GM18870 (cell line): ENCODE results near the gene MGAT5.

ENCODE experiments used
- ATAC-seq: cut with Tn5 transposase; IDR thresholded peaks from one replicate; pipeline ENCODE4 v1.9.1; 2021; ENCODE audit warnings: moderate library complexity; ENCODE audit not compliant: unreplicated experiment

MGAT5 gene

DNA sequence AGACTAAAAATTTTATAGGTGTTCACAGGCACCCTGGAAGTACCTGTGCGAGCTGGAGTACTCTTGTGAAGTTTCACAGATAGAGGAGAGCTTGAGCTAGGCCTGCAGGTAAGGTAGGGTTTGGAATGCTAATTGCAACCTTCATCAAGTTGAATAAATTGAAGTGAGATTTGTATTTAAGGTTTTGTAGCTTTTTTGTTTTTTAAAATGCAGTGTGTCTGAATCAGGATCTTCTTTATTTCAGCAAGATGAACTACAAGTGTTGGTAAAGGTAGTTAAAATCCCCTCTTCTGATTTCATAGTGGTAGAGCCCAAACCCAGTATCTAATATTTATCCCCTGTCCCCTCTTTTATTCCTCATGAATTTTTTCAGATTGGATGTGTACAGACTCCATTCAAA is 45.5 kb downstream of the MGAT5 start:
- ATAC-seq: no peak

DNA sequence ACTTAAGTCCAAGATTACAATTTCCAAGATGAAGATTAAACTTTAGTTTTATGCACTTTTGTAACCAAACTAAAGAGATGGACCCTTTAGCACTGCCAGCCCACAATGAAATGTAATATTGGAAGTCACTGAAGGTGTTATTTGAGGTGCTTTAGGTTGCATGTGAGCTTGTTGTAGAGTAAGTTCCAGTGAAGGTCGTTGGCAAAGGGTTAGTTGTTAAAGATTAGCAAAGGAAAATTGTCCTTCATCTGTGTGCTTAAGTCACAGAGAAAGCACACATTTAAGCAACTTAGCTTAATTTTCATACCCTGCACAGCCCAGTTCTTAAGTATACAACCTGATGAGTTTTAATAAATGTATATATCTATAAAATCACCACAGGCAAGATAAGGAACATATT is 46.7 kb downstream of the MGAT5 start:
- ATAC-seq: no peak

DNA sequence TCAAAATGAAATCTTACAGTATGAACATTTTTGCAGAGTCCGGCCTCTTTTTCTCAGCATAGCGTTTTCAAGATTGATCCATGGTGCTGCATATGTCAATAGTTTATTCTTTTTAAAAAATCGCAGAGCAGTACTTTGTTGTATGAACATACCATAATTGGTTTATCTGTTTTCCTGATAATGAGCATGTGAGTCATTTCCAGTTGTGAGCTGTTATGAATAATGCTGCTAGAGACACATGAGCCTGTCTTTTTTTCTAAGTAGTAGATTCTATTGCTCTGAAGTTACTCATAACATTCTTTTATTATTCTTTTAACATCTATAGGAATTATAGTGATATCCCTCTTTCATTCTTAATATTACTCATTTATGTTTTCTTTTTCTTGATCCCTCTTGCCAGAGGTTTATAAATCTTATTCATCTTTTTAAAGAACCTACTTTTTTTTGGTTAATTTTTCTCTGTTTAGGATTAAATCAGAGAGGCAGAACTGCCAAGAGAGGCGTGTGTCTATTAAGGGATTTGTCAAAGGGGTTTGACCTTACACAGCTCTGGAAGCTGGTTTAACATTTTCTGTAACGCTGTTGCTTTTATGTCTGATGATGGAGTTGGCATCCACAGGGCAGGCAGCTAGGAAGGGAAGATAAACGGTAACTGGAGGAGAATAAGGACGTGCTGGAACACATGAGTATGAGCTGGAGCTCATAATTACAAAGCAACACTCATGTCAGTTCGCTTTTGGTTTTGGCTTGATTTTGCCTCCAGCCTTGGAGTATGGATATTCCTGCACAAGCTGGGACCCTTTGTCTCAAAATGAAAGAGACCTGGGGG is 47.4 kb downstream of the MGAT5 start:
- no peak for ATAC-seq

DNA sequence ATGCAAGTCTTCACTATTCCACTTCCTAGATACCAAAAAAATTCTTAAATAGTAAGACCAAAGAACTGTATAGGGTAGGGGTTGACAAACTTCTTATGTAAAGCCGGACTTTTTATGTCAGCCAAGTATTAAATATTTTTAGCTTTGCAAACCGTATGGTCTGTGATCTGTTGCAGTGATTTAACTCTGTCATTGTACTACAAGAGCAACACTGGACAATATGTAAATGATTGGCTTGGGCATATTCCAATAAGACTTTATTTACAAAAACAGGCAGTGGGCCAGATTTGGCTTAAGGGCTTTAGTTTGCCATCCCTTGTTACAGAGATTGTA is 48.0 kb downstream of the MGAT5 start:
- no peak for ATAC-seq

DNA sequence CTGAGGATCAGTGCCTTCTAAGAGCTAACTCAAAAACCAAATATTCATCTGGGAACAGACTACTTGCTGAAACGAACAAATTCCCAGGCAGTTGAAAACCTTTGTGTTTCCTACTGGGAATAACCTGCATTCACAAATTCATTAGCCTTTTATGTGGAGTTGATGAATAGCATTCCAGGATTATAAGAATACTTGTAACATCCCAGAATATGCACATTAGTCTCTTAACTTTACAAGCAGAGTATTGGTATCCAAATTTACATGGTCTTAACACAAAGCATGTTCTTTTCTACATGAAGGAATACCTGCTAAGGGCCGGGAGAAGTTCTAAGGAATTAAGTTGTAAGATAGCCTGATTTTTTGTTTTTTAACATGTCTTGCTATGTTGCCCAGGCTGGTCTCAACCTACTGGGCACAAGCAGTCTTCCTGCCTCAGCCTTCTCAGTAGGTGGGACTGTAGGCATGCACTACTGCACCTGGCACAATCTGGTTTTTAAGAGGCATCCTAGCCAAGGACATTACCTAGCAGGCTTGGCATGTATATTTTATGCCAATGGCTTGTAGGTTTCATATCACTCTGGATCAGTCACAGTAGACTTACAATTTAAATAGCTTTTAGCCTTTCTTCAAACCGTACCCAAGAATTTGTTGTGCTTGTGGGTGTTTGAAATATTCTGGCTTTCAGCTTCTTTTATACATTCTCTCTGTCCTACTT is 50.7 kb downstream of the MGAT5 start:
- ATAC-seq: no peak

DNA sequence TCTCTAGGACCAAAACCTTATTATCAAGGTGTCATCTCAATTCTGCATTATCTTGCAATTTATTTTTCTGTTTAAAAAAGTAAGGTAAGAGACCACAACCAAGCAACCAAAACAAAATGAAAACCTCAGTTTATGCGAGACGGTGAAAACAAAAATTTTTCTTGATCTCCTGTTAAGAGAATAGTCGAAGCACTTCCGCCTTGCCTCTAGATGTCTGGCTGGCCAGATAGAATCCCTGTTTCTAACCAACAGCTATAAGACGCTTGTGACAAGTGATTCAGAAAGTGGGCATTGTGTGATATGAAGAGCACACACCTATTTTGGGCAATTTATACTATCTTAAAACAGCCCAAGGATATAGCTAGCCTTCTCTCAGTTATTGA is 51.2 kb downstream of the MGAT5 start:
- ATAC-seq: no peak

DNA sequence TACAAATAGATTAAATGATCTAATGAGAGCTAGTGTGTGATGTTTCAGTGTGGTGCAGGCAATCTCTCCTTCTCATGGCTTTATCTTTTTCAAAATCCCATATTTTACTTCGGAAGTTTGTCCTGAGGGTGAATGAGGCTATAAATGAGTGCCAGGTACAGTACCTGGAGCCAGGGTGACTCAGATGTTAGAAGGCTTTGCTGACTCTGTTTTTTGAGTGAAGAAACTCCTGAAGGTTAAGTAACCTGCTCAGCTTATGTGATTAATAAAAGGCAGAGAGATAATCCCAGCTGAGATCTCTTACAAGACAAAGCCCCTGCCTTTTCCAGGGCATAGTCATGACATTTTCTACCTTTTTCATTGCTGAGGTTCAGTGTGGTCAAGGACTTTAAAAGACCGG is 52.6 kb downstream of the MGAT5 start:
- ATAC-seq: no peak

DNA sequence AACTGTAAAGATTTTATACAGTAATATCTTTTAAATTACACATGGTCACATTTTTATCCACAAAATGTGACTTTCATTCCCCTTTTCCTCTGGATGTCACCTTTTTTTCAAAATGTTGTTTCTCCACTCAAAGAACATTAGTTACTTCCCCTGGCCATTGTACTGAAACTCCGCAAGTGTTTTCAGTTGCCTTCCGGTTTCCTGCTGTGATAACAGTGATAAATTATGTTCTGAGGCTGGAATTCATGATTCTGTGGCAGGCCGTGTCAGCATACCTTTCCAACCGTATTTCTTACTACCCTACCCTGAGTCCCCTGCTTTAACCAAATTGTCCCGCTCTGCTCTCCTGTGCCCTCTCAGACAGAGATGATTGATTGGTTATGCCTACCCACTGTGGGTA is 53.5 kb downstream of the MGAT5 start:
- ATAC-seq: no peak

DNA sequence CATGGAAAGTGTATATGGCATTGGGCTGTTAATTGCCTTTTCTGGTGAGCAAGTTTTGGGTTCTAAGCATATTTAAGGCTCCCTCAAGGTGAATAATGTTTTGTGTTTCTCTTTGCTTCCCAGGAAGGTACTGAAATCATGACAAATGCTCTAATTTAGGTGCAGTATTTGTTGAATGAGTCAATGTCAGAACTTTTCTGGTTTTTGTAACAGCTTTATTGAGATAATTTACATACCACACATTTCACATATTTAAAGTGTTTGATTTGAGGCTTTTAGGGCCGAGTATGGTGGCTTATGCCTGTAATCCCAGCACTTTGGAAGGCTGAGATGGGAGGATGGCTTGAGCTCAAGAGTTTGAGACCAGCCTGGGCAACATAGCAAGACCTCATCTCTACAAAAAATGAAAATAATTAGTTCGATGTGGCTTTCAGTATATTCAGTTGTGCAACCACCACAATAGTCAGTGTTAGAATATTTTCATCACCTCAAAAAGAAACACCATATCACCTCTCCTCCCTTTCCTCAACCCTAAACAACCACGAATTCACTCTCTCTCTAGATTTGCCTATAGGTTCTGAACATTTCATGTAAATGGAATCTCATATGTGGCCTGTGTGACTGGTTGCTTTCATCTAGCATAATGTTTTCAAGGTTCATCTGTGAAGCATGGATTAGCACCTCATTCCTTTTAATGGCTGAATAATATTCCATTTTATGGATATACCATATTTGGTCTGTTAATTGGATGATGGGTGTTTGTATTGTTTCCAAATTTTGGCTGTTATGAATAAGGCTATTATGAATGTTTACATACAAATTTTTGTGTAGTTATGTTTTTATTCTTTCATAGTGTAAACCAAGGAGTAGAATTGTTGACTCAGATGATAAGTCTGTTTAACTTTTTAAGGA is 54.9 kb downstream of the MGAT5 start:
- ATAC-seq: no peak

DNA sequence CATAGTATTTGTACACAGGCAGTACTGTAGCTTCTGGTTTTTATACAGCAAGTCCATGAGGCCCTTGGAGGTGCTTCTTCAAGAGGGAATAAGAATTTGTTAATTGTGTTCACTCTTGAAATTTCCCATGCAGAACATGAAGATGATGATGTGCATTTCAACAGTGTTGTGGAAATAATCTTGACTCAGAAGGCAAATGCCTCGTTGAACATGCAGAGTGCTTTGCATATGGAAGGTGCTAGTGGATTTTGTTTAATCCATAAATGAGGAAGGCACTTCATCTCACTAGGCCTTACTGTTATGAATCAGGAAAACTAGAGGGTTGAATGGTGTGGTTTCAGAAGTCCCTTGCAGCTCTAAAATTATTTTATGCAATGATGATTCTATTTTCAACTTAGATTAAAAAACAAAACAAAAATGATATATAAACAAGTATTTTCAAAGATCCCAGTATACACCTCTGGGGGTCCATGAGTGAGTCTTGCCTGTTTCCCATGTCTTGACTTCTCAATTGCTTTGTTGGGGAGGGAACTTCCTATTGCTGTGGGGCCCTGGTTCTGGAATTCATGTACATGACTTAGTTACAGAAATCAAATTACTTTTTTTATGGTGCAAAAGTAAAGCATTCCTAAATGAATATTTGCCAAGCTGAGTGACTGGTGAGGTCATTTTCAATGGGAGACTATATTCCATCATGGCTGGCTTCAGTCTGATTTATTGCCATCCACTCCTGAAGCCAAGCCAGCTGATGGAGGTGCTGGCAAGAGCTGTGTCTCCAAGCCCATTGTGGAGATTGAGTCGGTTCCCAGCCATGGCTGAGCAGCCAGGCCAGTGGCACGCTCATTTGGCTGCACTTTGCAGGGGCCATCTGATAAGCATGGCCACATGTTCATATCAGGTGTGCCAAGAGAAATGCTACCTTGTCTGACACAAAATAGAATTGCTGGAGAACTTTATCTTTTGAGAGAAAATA is 56.5 kb downstream of the MGAT5 start:
- no peak for ATAC-seq

DNA sequence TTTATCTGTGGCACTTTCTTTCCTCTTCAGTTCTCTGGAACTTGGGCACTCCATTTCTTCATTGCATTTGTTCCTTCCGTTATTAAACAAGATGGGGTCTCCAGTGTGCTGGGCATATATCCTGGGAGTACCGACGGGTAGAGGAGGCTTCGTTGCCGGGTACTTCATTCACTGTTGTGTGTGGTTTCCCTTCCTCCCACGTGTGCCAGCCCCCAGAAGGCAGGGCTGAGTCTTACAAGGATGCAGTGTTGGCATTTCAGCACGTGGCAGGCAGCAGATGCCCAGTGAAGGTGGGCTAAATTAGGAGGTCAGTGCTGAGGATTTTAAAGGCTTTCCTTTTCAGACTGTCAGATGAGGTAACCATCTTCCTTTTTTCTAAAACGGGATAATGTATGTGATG is 58.6 kb downstream of the MGAT5 start:
- no peak for ATAC-seq

DNA sequence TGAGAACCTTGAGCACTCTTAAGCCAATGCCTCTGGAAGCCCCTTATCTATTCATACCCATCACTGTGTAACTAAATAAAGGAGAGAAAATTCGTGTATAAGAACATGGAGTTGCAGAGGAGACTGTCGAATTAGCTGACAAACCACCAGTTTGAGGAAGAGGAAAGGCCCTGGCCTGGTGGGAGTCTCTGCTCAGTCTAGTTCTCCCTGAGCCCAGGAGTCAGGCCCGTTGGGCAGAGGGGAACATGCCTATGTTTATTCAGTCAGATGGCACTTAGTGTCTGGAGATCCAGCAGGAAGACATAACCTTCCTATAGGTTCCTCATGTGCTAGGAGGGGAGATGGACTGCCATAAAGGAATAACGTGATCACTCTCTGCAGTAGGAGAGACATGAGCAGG is 60.3 kb downstream of the MGAT5 start:
- no peak for ATAC-seq

DNA sequence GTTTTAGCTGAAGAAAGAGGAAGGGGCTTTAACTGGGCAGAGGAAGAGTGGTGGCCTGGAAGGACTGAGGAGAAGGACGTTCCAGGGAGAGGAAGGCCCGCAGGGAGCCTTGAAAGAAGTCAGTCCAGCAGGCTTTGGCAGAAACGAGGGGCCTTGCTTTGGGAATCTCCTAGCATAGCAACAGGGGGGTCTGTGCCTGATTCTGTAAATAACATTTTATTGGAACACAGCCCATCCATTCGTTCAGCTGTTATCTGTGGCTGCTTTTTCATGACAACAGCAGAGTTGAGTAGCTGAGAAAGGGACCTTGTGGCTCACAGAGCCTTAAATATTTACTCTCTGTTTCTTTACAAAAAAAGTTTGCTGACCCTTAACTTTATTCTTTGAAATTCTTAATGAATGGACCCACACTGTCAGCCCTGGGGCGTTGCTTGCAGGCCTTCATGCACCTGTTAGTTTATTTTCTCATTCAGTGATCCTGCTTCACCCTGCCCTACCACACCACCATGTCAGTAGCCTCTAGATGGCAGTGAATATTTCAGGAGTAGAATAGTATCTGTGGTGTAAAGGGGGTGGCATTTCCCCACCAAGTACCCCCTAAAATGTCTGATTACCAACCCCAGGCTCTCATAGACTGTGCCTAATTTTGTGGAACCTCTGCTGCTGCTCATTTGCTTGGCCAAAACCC is 61.0 kb downstream of the MGAT5 start:
- no peak for ATAC-seq

DNA sequence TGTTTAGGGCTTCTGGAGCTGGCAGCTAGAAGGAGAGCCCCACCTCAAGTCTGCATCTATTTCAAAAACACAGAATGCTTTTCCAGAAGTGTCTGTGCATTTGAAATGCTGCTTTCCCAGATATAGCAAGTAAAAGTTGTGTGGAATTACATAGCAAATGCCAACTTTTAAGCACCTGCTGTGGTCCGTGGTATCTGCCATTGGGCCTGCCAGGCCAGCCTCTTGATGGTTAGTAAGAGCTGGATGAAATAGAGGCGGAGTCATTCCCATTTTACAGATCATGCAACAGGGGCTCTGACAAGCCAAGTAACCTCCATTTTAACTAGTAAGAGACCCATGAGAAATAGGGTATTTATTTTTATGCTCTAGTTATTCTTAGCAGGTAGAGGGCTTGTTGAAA is 61.6 kb downstream of the MGAT5 start:
- ATAC-seq: no peak

DNA sequence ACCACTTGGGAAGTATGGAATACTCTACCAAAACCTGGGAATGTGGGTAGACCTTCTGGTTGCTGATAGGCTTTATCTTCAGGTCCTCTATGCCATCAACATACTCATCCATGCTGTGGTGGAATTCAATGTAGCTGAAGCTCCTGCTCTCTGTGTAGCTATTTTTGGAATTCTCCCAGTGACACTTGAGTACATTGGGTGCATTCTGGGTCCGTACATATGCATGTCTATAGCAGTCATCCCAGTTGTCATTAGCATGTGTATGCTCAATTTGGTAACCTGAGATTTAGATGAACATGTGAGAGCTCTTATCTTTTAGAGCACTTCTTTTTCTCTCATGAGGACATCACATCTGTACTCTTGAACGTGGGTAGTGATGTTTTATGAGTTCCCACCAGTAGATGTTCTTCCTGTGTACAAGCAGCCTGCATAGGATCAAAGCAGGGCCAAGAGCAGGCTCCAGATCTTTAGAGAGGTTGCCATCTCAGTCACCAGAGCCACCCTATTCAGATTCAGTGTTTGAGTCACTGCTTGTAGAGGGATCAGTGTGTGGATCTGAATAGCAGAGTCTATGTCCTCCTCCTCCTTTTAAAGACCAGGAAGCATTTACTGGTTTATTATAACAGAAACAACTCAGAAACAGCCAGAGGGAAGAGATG is 65.9 kb downstream of the MGAT5 start:
- ATAC-seq: no peak

DNA sequence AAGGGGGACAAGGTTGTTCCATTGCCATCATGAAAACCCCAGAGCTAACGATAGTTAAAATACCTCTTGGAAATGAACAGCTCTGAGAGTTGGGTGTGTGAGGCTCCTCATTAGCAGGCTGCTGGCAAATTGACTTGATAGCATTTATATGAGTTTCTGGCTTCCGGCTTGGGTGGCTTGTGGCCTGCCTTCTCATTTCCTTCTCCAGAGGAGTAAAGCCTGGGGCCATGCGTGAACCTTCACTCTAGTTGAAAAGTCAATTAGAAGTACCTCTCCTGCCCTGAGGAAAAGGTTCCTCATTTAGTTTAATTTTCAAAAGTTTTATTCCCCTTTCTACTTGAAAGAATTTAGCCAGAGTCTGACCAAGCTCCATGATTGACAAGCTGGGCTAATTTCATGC is 67.1 kb downstream of the MGAT5 start:
- no peak for ATAC-seq

DNA sequence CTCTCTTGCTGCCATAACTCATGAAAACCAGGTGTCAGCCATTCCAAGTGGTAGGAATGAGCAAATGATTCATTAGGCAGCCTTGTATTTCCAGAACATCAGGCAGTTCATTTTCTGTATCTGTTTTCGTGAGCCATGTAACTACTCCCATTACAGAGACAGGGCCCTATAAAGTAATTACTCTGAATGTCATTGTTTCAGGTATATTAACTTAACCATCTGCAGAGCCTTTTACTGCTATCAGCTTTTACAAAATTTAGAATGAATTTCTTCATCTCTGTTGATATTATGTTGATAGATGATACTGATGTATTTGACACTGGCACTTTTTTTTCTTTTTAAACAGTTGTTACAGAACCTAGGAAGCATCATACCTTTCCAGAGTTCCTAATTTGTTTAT is 69.9 kb downstream of the MGAT5 start:
- no peak for ATAC-seq

DNA sequence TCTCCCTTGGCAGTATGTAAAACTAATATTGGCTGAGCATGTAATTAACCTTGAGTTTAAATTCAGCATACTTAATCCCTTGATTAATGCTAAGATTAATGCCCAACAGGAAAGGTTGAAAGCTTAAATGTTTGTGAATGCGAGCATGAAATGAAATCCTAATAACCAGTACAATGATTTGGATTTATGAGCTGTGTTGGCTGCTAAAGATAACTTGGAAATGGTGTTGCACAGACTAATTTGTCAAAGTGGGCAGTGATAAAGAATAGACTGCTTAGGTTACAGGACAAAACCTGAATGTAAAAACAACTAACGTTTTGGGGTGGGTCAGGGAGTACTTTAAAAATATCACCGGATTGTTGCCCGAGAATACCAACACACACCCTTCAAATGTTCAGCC is 70.6 kb downstream of the MGAT5 start:
- no peak for ATAC-seq

DNA sequence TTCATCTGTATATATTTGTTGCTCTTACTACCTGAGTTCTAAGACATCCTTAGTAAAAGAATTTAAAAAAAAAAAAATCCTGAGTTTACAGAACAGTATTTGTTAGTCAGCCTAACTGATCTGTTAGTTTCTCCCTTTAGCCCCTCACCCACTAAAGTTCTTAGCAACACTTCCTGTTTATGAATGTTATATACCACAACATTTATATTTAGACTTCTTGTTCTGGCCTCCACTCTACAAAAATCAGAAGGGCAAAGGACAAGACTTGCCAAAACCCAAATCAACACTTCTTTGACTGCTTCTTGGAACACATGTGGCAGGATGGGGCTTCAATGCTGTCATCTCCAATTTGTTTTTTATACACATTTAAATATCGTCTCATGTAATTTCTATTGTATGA is 71.1 kb downstream of the MGAT5 start:
- ATAC-seq: peak; percentile 74
